Subcutaneous adipose tissue (tissue), 4 donors: ENCODE results near the gene YLPM1. TPM values are rescaled to one million over a fixed set of nuclear protein-coding genes. Genes with fewer than 3 reads are reported as not detected.

Experiments
- CTCF ChIP-seq: fragments of 450-650 bp; IDR thresholded peaks from one replicate; pipeline ENCODE4 v1.5.1; 2016; ENCODE audit warnings: low read depth, mild to moderate bottlenecking, control low read depth, antibody characterized with exemption, moderate library complexity
- total RNA-seq, 4 donors: library from RNA; depleted of rRNA; stranded (reverse); fragments of >200 nt; gene quantifications; one replicate each; pipeline ENCODE4 v1.1.0, GENCODE V29; 2016

The YLPM1 gene
- total RNA-seq, 4 donors from 2014 or later, result 44.2 to 61.6 (median 50.6) TPM

- no peak for TF ChIP-seq CTCF
Observed at GRCh38 chr14:74846968-74847665, 84.0 kb downstream of the YLPM1 start.

DNA sequence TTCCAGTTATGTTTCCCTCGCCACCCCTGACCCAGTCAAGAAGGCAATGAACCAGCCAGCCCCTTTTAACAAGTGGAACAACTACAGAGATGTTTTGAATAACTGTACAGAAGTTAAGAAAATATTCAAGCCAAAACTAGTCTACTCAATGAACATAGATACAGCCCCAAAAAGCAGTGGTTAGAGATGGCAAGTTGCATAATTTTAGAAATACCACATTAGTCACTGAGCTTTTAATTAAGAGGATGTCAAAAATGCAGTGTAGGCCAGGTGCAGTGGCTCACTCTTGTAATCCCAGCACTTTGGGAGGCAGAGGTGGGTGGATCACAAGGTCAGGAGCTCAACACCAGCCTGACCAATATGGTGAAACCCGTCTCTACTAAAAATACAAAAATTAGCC is 85.7 kb downstream of the YLPM1 start:
- no peak for TF ChIP-seq CTCF

- no peak for TF ChIP-seq CTCF
Observed at GRCh38 chr14:74852922-74853530, 89.9 kb downstream of the YLPM1 start.

GRCh38 chr14:74853581-74853980 is 90.5 kb downstream of the YLPM1 start:
- TF ChIP-seq CTCF, result no peak

DNA sequence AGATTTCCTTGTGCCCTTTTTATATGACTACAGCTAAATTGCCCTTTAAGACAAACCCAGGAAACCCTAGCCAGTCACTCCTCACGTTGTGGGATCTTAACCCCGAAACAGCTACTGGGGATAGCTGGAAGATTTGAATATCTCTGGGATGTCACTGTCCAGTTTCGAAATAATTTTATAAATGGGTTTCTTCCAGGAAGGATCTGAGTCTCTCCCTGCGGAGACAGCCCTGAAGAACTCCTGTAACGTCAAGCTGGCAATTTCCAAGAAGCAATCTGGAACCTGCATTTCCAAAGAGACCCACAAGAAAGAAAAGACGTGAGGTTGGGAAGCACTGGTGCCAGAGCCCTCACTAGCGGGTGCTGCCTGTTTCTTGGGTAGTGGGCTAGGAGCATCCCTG is 91.9 kb downstream of the YLPM1 start:
- TF ChIP-seq CTCF, result no peak

DNA sequence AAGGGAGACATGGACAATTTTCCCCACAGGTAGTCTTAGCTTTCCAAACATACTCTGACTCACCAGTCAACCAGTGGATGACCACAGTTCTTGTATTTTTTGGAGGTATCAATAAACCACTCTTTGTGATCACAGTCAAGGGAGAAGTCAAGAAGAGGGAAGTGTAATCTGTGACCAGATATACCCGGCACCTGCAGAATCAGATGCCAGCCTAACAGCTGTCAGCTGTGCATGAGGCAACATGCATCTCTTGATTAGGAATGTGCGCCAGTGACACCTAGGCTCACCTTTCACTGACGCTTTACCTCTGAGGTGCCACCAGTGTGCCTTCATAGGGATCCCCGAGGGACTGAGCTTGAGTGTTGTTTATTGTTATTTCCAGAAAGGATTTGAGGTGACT is 92.8 kb downstream of the YLPM1 start:
- no peak for TF ChIP-seq CTCF

DNA sequence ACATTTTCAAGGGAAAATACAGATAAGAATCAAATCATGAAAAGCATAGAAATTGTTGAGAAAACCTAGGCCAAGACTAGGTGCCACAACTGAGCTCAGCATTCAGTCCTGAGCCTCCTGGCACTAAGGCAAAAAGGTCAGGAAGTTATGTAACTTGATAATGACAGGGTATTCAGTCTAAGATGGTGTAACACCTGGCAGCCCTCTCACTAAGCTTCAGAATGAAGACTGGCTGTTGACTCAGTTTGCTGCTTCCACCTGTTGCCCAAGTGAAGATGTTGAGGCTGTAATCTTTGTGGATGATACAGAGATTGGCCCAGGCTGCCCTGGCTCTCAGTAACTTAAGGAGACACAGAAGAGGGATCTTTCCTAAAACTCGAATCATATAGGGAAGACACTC is 93.2 kb downstream of the YLPM1 start:
- TF ChIP-seq CTCF, result no peak
